GM19043 (cell line): ENCODE results near the gene PELO.
"Not testable (repeated sequence)": the region's sequence is repeated elsewhere in the genome, so short reads cannot be mapped to it uniquely, and the experiment has no call there.

Source experiments
- ATAC-seq: cut with Tn5 transposase; IDR thresholded peaks from one replicate; pipeline ENCODE4 v1.9.1; 2021; ENCODE audit warnings: low read depth; ENCODE audit not compliant: unreplicated experiment

Gene PELO

GRCh38 chr5:52799983-52800393 lies 12.3 kb downstream of the PELO start:
- ATAC-seq, result peak; percentile 72

DNA sequence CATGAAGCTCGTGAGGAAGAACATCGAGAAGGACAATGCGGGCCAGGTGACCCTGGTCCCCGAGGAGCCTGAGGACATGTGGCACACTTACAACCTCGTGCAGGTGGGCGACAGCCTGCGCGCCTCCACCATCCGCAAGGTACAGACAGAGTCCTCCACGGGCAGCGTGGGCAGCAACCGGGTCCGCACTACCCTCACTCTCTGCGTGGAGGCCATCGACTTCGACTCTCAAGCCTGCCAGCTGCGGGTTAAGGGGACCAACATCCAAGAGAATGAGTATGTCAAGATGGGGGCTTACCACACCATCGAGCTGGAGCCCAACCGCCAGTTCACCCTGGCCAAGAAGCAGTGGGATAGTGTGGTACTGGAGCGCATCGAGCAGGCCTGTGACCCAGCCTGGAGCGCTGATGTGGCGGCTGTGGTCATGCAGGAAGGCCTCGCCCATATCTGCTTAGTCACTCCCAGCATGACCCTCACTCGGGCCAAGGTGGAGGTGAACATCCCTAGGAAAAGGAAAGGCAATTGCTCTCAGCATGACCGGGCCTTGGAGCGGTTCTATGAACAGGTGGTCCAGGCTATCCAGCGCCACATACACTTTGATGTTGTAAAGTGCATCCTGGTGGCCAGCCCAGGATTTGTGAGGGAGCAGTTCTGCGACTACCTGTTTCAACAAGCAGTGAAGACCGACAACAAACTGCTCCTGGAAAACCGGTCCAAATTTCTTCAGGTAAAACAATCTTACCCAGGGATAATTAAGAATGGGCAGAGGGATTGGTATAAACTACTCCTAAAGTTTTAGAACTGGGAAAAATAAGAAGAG lies 12.9 kb downstream of the PELO start:
- peak; percentile 34 for ATAC-seq

DNA sequence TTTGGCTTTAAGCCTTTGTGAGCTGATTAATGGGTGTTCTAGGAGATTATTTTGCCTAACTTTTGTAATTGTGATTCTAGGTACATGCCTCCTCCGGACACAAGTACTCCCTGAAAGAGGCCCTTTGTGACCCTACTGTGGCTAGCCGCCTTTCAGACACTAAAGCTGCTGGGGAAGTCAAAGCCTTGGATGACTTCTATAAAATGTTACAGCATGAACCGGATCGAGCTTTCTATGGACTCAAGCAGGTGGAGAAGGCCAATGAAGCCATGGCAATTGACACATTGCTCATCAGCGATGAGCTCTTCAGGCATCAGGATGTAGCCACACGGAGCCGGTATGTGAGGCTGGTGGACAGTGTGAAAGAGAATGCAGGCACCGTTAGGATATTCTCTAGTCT lies 13.6 kb downstream of the PELO start:
- no peak for ATAC-seq

GRCh38 chr5:52802272-52802973 lies 14.7 kb downstream of the PELO start:
- ATAC-seq, result no peak

DNA sequence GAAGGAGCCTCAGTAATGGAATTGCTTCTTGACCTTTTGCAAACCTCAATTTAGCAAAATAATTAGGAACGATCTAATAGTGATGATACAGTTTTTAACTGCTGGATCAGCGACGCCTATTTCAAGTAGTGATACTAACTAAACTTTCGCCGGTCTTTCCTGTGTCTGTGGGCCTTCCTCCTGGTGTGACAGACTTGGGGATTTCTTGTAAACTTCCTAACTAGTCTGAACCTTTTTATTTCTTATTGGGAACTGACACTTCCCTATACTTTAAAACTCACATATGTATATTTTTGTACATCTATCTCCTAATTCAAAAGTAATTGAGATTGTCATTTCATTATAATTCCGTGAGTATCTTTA lies 15.2 kb downstream of the PELO start:
- no peak for ATAC-seq

- no peak for ATAC-seq
Observed at GRCh38 chr5:52804387-52804791, 16.7 kb downstream of the PELO start.

DNA sequence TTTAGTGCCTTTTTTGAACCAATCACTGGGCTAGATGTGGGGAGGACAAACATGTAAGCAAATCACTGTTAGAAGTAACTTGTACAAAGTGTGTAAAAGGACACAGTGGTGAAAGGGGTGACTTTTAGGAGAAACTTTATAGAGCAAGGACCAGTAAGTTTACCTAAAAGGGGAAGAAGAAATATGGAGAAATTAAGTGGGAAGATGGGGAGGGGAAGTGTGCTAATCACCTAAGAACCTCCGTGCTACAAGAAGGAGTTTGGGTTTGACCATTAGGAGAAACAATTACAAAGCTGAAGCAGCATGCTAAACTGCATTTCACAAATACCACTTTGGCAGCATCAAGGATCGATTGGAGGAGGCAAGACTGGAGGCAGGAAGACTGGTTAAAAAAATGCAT lies 17.3 kb downstream of the PELO start:
- no peak for ATAC-seq

DNA sequence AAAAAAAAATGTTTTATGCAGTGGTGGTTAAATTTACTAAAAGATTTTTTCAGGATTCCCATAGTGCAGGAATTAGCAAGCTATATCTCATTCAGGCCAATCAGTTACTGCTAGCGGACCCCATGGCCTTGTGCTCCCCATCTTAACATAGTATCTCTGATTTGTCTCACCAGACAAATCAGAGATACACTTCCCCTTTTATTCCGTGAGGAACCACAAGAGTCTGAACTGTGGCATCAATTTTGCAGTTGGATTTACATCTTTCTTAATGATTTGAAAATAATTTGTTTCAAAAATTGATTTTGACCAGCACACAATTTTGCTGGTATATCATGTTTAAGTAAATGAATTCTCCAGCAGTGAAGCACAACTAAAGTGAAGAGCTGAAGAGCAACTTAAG lies 17.9 kb downstream of the PELO start:
- ATAC-seq, result no peak

- ATAC-seq, result no peak
Observed at GRCh38 chr5:52807037-52807436, 19.3 kb downstream of the PELO start.

DNA sequence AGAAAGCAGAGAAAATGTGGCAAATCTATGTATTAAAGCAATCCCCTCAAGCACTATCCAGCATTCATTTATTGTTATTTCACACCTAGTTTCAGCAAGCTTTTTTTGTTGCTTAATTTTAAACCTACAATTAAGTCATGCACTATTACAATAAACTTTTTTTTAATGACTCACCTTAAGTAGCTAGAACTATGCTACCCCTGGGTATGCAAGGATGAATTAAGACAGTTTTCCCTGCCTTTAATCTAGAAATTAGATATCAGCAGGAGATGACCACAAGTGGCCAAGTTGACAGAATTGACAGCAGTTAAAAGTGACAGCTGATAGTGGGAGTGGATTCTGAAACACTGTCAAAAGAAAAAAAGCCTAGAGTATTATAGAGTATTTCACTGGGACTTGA lies 20.0 kb downstream of the PELO start:
- ATAC-seq, result no peak

- ATAC-seq, result no peak
Observed at GRCh38 chr5:52808316-52808901, 20.7 kb downstream of the PELO start.

DNA sequence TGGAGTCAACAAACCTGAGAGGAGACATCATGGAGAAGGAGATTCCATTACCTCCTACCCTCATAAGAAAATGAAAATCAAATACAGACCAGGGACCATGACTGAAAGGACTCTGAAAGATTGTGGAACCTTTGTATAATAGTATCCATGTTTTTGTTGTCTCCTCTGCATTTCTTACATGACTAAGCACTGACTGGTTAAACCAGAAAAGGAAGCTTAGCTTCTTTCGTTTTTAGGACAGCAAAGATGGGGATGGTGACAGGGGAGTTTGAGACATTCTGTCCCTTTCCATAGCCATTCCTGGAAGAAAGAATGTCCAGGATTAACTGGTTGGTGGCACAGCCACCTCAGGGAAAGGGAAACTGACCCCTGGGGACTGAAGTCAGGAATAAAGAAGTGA lies 22.2 kb downstream of the PELO start:
- ATAC-seq, result no peak

GRCh38 chr5:52810426-52810825 lies 22.7 kb downstream of the PELO start:
- ATAC-seq, result no peak

DNA sequence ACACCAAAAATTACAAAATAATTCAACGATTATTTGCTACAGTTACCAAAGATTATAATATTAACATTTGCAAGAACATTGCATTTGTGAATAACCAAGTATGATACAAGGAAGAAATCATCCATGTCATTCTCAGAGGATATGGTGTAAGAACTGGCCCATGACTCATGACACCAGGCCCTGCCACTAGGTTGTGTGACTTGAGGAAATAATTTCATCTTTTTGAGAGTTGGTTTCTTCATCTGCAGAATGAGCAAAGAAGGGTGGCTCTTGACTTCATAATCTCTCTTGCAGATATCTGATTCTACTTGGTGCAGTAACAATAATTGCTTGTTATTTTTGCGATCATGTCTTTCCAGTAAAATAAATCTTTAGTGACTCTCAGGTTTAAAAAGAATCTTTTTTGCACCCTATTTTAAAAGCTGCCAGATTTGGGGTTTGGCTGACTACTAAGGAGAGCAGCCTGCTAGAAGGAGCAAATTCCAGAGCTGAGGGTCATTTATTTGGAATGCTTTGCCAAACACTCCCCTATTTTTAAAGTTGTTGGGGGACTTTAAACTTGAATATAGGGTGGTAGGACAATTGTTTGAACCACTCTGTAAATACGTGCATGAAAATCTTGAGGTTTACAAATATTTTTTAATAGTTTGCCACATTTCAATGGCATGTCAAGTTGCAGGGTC lies 23.5 kb downstream of the PELO start:
- ATAC-seq, result no peak

GRCh38 chr5:52814352-52815148 lies 26.8 kb downstream of the PELO start:
- ATAC-seq, result no peak

- ATAC-seq, result no peak
Observed at GRCh38 chr5:52817818-52818217, 30.1 kb downstream of the PELO start.

- ATAC-seq, result no peak
Observed at GRCh38 chr5:52818360-52818759, 30.6 kb downstream of the PELO start.

DNA sequence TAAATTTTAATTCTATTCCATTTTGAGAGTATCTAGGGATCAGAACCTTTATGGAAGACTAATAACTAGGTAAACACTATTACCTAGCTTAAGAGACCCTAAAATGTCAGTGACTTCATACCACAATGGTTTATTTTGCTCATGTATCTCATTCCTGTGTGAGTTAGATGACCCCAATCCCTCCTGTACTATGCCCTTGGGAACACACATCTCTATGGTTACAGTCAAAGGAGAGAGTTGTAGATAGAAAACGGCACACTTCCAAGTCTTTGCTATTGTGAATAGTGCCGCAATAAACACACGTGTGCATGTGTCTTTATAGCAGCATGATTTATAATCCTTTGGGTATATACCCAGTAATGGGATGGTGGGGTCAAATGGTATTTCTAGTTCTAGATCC lies 31.1 kb downstream of the PELO start:
- ATAC-seq, result not testable (repeated sequence)

GRCh38 chr5:52821901-52822300 lies 34.2 kb downstream of the PELO start:
- ATAC-seq, result no peak

GRCh38 chr5:52822437-52822836 lies 34.7 kb downstream of the PELO start:
- no peak for ATAC-seq
